Memory B cell (primary cell): ENCODE results near the gene TRIM68.

ENCODE experiments used
- ATAC-seq: fragments of 150-1000 bp; cut with Tn5 transposase; 2 replicates; pipeline ENCODE4 v1.10.0; 2021; ENCODE audit warnings: low read depth, mild to moderate bottlenecking, moderate library complexity
- DNase-seq, 2 donors: peaks; one replicate each; pipeline ENCODE4 v3.0.0; 2022; ENCODE audit warnings: low spot score in 2 of 2
- H3K27ac Mint-ChIP-seq: one replicate; pipeline ENCODE4 v1.8.0; 2022; ENCODE audit warnings: mild to moderate bottlenecking, moderate library complexity, mixed read lengths
- H3K27me3 Mint-ChIP-seq: one replicate; pipeline ENCODE4 v1.8.0; 2022; ENCODE audit warnings: mixed read lengths
- H3K36me3 Mint-ChIP-seq: one replicate; pipeline ENCODE4 v1.8.0; 2022; ENCODE audit warnings: mild to moderate bottlenecking, mixed read lengths
- H3K4me1 Mint-ChIP-seq: one replicate; pipeline ENCODE4 v1.8.0; 2022; ENCODE audit warnings: mixed read lengths
- H3K4me3 Mint-ChIP-seq: one replicate; pipeline ENCODE4 v1.8.0; 2022; ENCODE audit warnings: mild to moderate bottlenecking, moderate library complexity, mixed read lengths
- H3K9me3 Mint-ChIP-seq: one replicate; pipeline ENCODE4 v1.8.0; 2022; ENCODE audit warnings: mixed read lengths

Gene TRIM68, protein sequence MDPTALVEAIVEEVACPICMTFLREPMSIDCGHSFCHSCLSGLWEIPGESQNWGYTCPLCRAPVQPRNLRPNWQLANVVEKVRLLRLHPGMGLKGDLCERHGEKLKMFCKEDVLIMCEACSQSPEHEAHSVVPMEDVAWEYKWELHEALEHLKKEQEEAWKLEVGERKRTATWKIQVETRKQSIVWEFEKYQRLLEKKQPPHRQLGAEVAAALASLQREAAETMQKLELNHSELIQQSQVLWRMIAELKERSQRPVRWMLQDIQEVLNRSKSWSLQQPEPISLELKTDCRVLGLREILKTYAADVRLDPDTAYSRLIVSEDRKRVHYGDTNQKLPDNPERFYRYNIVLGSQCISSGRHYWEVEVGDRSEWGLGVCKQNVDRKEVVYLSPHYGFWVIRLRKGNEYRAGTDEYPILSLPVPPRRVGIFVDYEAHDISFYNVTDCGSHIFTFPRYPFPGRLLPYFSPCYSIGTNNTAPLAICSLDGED

DNA sequence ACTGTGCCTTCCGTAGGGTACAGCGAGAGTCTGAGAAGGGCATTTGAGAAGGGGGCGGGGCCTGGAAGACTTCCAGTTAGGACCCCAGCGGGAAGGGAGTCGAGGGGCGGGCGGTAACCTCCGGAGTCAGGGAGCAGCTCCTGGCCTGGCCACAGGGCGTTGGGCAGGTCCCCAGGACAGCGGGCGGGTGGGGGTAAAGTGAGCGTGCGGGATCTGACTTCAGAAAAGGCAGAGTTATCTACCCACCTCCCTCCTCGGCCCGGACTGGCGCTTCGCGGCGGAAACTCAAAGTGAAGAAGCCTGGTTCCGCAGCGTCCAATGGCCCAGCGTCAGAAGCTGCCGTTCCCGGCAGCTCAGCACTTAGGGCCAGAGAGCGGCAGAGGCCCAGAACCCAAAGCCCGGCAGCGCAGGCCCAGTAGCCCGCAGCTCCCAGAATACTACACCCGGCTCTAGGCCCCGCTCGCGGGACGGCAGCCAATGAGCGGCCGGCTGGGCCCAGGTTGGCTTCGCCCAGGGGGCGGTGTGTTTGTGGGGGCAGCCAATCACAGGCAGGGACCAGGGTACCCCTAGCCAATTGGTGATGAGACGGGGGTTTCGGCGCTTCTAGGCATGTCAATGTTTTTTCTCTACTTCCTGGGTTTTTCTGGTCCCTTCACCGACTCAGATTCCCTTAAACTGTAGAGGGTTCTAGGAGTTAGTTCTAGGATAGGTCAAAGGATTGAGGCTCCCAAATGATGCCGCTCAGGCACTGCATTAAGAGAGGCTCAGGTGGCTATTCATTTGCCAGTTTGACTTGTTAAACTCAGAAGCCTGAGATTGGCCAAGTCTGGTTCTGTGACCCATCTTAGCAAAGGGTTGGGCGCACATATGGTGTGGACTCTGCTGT, at the start of gene TRIM68:
TRIM68 (minus strand) TSS at position 451 of the 886 bp plus-strand sequence. CDS start 2,727 bp downstream, outside the sequence.
- Mint-ChIP-seq H3K36me3 (peaks cover 13% of the 10 kb centered on the region), H3K4me3 (peak within 1 kb of the TSS; percentile 97), H3K27me3 (no peaks in the 10 kb centered on the region), H3K27ac (peak within 1 kb of the TSS; percentile 94), H3K9me3 (no peaks in the 10 kb centered on the region), H3K4me1 (peaks cover 21% of the 10 kb centered on the region)
- DNase-seq (peak; percentile 89 to 91), ATAC-seq (peak; percentile 100)

DNA sequence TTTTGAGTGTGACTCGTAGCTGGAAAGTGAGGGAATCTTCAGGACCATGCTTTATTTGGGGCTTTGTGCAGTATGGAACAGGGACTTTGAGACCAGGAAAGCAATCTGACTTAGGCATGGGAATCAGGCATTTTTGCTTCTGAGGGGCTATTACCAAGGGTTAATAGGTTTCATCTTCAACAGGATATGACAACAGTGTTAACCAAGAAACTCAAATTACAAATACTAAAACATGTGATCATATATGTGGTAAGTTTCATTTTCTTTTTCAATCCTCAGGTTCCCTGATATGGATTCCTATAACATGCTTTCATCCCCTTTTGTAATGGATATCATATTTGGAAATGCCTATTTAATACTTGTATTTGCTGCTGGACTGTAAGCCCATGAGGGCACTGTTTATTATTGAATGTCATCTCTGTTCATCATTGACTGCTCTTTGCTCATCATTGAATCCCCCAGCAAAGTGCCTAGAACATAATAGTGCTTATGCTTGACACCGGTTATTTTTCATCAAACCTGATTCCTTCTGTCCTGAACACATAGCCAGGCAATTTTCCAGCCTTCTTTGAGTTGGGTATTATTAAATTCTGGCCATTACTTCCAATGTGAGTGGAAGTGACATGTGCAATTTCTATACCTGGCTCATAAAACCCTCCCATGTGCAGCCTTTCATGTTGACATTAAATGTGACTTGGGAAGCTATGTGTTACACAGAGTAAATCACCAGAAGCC, 46.8 kb upstream of the TRIM68 start:
- Mint-ChIP-seq H3K4me1 (no peaks in the 10 kb centered on the region), H3K27me3 (peaks cover 9% of the 10 kb centered on the region), H3K27ac (no peak overlapping the region), H3K4me3 (no peak overlapping the region), H3K36me3 (no peaks in the 10 kb centered on the region), H3K9me3 (peaks cover 3% of the 10 kb centered on the region)
- ATAC-seq (no peak), DNase-seq (no peak)

DNA sequence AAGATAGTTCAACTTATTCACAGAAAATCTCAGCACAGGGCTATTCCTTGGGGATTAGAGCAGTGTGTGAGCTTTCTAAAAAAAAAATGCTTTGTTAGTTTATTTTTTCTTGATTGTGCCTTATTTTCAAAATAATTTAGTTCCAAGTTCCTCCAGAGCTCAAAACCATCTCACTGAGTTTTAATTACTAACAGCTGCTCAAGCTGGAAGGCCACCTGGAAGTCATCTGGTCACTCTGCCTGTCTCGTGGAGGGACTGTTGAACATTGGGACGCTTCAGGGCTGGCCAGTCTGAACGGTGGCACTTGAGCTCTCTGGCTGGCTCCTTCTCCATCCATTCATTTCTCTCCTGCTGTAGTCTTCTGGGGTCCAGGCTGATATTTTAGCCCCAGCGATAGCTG, 39.7 kb upstream of the TRIM68 start:
- no peak overlapping the region for H3K27ac Mint-ChIP-seq
- peaks cover 15% of the 10 kb centered on the region for H3K27me3 Mint-ChIP-seq
- no peak overlapping the region for H3K4me3 Mint-ChIP-seq
- H3K9me3 Mint-ChIP-seq = no peaks in the 10 kb centered on the region
- no peaks in the 10 kb centered on the region for H3K4me1 Mint-ChIP-seq
- no peak for DNase-seq
- no peak for ATAC-seq
- H3K36me3 Mint-ChIP-seq = no peaks in the 10 kb centered on the region

DNA sequence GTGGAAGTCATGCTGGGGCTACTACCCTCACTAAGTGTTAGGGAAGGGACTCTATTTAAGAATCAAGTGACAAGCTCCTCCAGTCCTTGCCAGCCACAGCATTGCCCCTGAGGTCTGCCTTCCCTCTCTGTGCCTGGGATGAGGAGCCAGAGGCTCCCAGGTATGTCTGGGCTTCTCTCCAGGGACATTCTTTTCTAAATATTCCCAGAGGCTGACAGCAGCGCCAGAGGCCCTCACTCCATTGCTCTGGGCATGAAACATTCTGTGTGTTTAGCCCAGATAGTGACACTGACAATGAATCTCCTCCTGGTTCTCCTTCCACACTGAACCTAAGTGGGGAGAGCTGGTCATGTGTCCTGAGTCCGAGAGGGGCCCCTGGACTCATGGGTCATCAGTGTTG, 37.9 kb upstream of the TRIM68 start:
- no peaks in the 10 kb centered on the region for H3K36me3 Mint-ChIP-seq
- no peak overlapping the region for H3K4me3 Mint-ChIP-seq
- peaks cover 24% of the 10 kb centered on the region for H3K27me3 Mint-ChIP-seq
- H3K4me1 Mint-ChIP-seq = no peaks in the 10 kb centered on the region
- ATAC-seq (no peak), DNase-seq (no peak)
- no peaks in the 10 kb centered on the region for H3K9me3 Mint-ChIP-seq
- no peak overlapping the region for H3K27ac Mint-ChIP-seq

DNA sequence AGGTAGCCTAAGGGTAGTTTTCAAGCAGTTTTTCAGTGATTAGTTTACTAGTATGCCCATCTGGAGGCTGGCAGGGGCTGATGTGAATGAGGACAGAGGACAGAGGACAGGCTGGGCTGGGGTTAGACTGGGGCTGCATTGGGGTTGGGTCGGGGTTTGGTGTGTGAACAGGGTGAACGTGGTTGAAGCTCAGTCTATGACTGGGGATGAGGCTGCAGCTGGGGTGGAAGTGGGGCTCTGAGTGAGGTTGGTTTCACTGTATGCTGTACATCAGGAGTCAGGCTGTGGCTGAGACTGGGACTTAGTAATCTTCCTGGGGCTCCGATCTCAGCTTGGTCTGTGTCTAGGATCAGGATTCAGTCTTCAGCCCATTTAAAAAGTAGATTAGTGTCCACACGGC, 36.2 kb upstream of the TRIM68 start:
- ATAC-seq (no peak), DNase-seq (no peak)
- Mint-ChIP-seq H3K27me3 (peaks cover 23% of the 10 kb centered on the region), H3K9me3 (no peaks in the 10 kb centered on the region), H3K36me3 (no peaks in the 10 kb centered on the region), H3K27ac (no peak overlapping the region), H3K4me3 (no peak overlapping the region), H3K4me1 (no peaks in the 10 kb centered on the region)

DNA sequence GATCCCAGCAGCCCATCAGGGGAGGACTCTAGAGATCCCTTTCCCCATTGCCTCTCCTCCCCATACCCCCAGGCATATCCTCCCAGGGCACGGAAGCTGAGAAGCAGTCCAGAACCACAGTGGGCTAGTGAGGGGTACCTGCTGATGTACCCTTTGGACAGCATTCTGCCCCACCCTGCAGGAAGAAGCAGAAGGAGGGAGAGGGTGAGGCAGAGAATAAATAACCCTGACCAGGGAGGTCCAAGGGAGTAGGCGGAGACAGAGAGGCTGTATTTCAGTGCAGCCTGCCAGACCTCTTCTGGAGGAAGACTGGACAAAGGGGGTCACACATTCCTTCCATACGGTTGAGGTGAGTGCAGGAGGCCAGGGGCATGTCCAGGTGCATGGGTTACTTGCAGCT, 35.7 kb upstream of the TRIM68 start, which contains the start of gene OR51E1:
OR51E1 (plus strand) TSS at position 301 of the 400 bp plus-strand sequence. CDS start 8,545 bp downstream, outside the sequence.
- no peak for ATAC-seq
- H3K4me3 Mint-ChIP-seq = no peak within 1 kb of the TSS
- H3K36me3 Mint-ChIP-seq = no peaks in the 10 kb centered on the region

DNA sequence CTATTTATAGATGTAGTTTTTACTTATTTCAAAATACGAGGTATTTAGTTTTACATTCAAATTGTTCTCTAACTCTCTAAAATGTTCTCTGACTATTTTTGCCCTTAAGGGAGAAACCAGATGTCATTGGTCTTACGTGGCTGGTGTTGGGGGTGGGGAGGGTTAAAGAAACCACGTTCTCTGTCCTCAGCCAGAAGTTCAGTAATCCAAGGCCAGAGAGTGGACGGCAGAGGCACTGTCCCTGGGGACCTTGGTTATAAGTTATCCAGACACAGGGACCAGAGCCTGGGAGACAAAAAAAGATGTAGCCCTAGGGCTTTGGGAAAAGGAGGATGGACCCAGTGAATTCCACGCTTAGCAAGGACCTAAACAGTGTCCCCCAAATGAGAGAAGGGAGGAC, 35.0 kb upstream of the TRIM68 start:
- H3K27me3 Mint-ChIP-seq = peaks cover 21% of the 10 kb centered on the region
- H3K27ac Mint-ChIP-seq = no peak overlapping the region
- no peaks in the 10 kb centered on the region for H3K9me3 Mint-ChIP-seq
- H3K36me3 Mint-ChIP-seq = no peaks in the 10 kb centered on the region
- DNase-seq = no peak
- ATAC-seq = no peak
- H3K4me3 Mint-ChIP-seq = no peak overlapping the region
- no peaks in the 10 kb centered on the region for H3K4me1 Mint-ChIP-seq

More for the DNA sequence above, 35.7 kb upstream of the TRIM68 start, which contains the start of gene OR51E1:
- Mint-ChIP-seq H3K27me3 (peaks cover 21% of the 10 kb centered on the region), H3K4me1 (no peaks in the 10 kb centered on the region), H3K9me3 (no peaks in the 10 kb centered on the region), H3K27ac (no peak within 1 kb of the TSS)
- no peak for DNase-seq

DNA sequence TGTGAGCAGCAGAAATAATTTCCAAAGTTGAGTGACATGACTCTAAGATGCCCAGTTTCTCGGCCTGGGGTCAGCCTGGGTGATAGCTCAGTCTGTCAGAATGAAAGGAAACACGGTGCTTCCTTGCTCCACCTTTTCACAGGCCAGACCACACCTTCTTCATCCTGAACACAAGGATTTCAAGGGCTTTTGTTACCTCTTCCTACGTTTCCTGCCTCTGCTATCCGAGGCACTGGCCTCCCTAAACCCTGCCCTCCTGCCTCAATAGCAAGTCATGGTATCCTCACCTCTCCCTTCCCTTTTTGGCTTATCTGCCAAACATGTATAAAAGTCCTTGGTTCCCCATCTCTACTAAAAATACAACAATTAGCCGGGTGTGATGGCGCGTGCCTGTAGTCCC, 34.0 kb upstream of the TRIM68 start:
- H3K27me3 Mint-ChIP-seq = peaks cover 21% of the 10 kb centered on the region
- H3K4me1 Mint-ChIP-seq = no peaks in the 10 kb centered on the region
- no peak overlapping the region for H3K4me3 Mint-ChIP-seq
- no peak overlapping the region for H3K27ac Mint-ChIP-seq
- no peak for DNase-seq
- no peak for ATAC-seq
- no peaks in the 10 kb centered on the region for H3K36me3 Mint-ChIP-seq
- no peaks in the 10 kb centered on the region for H3K9me3 Mint-ChIP-seq

DNA sequence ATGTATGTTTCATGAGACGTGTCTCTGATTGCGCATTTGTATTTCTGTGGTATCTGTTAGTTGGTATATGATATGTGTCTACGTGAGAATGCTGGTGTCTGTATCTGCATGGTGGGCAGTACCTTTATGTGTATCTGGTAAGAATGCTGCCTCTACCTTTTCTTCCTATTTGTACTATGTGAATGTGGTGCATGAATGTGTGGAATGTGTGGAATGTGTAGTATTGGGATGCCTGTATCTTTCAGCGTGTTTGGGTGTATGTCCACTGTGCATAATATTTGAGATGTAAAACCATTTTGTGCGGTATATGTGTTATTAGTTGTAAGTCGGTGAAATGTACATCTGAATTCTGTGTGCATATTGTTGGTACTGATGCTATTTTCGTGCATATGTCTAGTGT, 33.5 kb upstream of the TRIM68 start:
- Mint-ChIP-seq H3K4me3 (no peak overlapping the region), H3K36me3 (no peaks in the 10 kb centered on the region), H3K4me1 (no peaks in the 10 kb centered on the region), H3K9me3 (no peaks in the 10 kb centered on the region), H3K27ac (no peak overlapping the region), H3K27me3 (peaks cover 21% of the 10 kb centered on the region)
- DNase-seq (no peak), ATAC-seq (no peak)

DNA sequence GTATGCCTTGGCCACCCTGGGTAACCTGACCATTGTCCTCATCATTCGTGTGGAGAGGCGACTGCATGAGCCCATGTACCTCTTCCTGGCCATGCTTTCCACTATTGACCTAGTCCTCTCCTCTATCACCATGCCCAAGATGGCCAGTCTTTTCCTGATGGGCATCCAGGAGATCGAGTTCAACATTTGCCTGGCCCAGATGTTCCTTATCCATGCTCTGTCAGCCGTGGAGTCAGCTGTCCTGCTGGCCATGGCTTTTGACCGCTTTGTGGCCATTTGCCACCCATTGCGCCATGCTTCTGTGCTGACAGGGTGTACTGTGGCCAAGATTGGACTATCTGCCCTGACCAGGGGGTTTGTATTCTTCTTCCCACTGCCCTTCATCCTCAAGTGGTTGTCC, 31.9 kb upstream of the TRIM68 start:
- no peak overlapping the region for H3K4me3 Mint-ChIP-seq
- no peak overlapping the region for H3K27ac Mint-ChIP-seq
- H3K9me3 Mint-ChIP-seq = no peaks in the 10 kb centered on the region

DNA sequence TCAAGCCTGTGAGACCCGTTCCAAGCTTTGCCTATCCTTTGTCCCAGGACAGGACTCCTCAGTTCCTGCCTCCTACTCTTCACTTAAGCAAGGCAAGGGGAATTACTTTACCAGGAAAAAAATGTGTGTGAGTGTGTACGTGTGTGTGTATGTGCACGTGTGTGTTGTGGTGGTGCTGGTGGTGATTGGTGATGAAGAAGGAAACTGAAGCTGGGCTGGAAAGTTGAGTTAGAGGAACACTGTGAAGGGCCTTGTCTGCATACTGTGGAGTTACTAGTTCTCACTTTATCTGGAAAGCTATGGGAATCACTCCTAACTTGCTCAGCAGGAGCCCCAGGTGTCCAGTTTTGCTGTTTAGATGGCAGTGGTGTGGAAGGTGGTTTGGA, 29.6 kb upstream of the TRIM68 start:
- H3K27ac Mint-ChIP-seq = no peak overlapping the region
- no peaks in the 10 kb centered on the region for H3K9me3 Mint-ChIP-seq
- H3K36me3 Mint-ChIP-seq = no peaks in the 10 kb centered on the region
- no peaks in the 10 kb centered on the region for H3K4me1 Mint-ChIP-seq
- ATAC-seq (no peak), DNase-seq (no peak)
- H3K4me3 Mint-ChIP-seq = no peak overlapping the region
- peaks cover 12% of the 10 kb centered on the region for H3K27me3 Mint-ChIP-seq

More for the DNA sequence above, 31.9 kb upstream of the TRIM68 start:
- Mint-ChIP-seq H3K27me3 (peaks cover 19% of the 10 kb centered on the region), H3K36me3 (no peaks in the 10 kb centered on the region), H3K4me1 (no peaks in the 10 kb centered on the region)
- DNase-seq (no peak), ATAC-seq (no peak)

DNA sequence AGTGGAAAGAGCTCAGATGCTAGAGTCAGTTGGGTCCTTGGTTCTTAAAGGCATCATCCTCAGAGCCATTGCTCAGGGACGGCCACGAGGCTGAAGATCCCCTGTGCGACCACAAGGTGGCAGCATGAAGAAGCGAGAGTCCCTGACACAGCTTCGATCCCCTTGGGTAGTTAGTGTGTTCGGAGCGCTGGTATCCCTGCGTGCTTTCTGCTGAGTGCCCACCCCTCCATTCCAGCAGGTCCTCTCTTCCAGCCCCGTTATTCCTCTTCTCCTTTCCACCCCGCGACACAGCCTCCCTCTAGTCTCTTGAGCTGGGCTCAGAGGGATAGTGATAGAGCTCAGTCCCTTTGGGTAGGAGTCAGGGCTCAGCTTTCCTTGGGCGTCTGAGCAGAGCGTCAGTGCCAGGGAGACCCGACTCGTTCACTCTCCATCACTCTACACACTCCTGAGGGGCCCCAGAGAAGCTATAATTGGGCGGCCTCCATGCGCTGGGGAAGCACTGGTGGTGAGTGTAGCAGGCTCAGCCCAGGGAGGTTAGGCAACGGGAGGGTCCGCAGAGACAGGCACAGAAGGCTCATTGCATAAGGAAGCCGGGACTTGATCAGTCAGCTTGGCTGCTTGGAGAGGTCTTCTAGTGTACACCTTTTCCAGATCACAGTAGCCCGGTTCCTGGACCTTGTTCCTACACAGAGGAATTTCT, 29.1 kb upstream of the TRIM68 start, which contains the start of gene OR51D1:
OR51D1 (plus strand) TSS at position 516 of the 700 bp plus-strand sequence. CDS start 2,314 bp downstream, outside the sequence.
- Mint-ChIP-seq H3K27ac (no peak within 1 kb of the TSS), H3K9me3 (no peaks in the 10 kb centered on the region), H3K27me3 (peaks cover 12% of the 10 kb centered on the region), H3K4me3 (no peak within 1 kb of the TSS), H3K36me3 (no peaks in the 10 kb centered on the region), H3K4me1 (no peaks in the 10 kb centered on the region)
- ATAC-seq (peak; percentile 87), DNase-seq (peak; percentile 58 to 72)

DNA sequence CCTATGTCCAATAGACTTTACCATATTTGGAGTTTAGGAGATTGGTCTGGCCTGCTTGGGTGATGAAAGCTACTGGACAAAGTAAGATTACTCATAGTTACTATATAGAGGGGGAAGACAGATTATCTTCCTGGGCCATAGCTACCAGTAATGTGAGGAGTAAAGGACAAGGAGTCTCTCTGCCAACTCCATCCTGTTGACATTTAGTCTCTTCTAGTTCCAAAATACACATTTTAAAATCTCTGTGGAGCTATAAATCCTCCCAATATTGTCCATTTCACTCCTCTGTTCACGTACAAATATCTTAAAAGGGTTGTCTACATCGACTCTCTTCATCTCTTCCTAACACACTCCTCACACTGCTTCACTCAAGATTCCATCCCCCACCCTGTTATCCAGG, 28.1 kb upstream of the TRIM68 start:
- H3K4me1 Mint-ChIP-seq = no peaks in the 10 kb centered on the region
- no peak overlapping the region for H3K27ac Mint-ChIP-seq
- no peak overlapping the region for H3K4me3 Mint-ChIP-seq
- no peak for ATAC-seq
- H3K36me3 Mint-ChIP-seq = no peaks in the 10 kb centered on the region
- no peaks in the 10 kb centered on the region for H3K9me3 Mint-ChIP-seq
- peaks cover 3% of the 10 kb centered on the region for H3K27me3 Mint-ChIP-seq
- no peak for DNase-seq
